GM18507 (cell line): ENCODE data around the gene WIPF3.

Experiments
- DNase-seq: peaks from one replicate; pipeline ENCODE4 v3.0.0; 2011; ENCODE audit warnings: low read depth; ENCODE audit not compliant: insufficient read length; ENCODE audit errors: extremely low spot score
- FAIRE-seq: peaks from 2 replicates; lab custom pipeline; 2011; peaks lifted over from hg19 to GRCh38; lab: Jason Lieb, UNC

Gene WIPF3

GRCh38 chr7:29806208-29806994 is at the start of gene WIPF3:
WIPF3 (plus strand) TSS chr7:29806508; CDS start chr7:29834725, 28,217 bp downstream.
- FAIRE-seq (no peak), DNase-seq (no peak)

DNA sequence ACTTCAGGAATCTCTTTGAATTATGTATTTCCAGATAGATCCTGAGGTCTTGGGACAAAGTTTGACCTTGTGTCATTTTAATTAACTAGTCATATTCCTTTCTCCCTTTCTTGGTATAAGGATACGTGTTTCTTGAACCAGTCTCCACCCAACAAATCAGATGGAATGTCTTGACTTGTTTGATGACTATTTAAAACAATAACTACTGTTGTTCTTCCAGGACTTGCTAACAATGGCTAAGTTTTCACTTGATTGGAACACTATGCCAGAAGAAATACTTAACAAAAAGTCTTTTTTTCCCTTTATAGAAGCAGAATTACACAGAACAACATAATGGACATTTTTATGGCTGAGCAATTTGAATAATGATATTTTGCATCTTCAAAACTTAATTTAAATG is 43.0 kb upstream of the WIPF3 start:
- no peak for FAIRE-seq
- DNase-seq, result no peak

GRCh38 chr7:29764227-29764626 is 42.1 kb upstream of the WIPF3 start:
- no peak for FAIRE-seq

DNA sequence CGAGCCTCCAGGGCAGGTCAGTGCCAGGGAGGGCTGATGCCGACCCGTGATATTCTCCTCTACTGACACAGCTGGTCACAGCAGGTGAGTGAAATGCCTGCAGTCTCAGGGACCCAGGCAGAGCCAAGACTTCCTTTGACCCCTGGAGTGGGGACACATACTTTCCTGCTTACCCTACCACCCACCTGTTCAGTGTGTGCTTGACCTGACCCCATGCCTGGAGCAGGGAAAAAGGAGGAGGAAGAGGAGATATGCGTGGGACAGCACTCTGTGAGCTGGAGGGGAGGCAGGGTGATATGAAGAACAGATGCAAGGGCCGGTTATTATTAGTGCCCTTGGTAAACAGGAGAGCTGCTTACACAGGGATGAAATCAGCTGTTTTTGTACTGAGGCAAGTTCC is 40.8 kb upstream of the WIPF3 start:
- DNase-seq, result no peak
- no peak for FAIRE-seq

More at GRCh38 chr7:29764227-29764626, 42.1 kb upstream of the WIPF3 start:
- DNase-seq, result no peak

- FAIRE-seq, result no peak
- no peak for DNase-seq
These were observed 35.9 kb upstream of the WIPF3 start for GRCh38 chr7:29770371-29770770.

GRCh38 chr7:29771081-29771816 is 35.1 kb upstream of the WIPF3 start:
- FAIRE-seq (no peak), DNase-seq (no peak)

GRCh38 chr7:29779017-29779416 is 27.3 kb upstream of the WIPF3 start:
- DNase-seq, result no peak
- FAIRE-seq, result no peak

- FAIRE-seq (no peak), DNase-seq (no peak)
These were observed 26.0 kb upstream of the WIPF3 start for GRCh38 chr7:29780346-29780745.

DNA sequence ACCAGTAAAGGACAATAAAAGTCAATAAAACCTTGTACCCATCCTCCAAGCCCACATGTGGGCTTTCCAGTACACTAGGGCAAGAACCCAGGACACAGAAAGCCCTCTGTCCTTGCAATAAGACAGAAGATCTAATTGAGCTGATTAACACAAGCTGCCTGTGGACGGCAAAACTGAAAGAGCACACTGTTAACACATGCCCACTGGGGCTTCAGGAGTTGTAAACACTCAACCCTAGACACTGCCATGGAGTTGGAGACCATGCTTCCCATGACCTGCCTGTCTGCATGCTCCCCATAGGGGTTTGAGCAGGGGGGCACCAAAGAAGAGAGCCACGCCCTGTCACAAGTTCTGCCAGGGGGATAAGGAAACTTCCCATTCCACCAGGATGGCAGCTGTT is 22.6 kb upstream of the WIPF3 start:
- no peak for FAIRE-seq
- DNase-seq, result no peak

- FAIRE-seq (no peak), DNase-seq (no peak)
These were observed 12.8 kb upstream of the WIPF3 start for GRCh38 chr7:29793507-29793906.

DNA sequence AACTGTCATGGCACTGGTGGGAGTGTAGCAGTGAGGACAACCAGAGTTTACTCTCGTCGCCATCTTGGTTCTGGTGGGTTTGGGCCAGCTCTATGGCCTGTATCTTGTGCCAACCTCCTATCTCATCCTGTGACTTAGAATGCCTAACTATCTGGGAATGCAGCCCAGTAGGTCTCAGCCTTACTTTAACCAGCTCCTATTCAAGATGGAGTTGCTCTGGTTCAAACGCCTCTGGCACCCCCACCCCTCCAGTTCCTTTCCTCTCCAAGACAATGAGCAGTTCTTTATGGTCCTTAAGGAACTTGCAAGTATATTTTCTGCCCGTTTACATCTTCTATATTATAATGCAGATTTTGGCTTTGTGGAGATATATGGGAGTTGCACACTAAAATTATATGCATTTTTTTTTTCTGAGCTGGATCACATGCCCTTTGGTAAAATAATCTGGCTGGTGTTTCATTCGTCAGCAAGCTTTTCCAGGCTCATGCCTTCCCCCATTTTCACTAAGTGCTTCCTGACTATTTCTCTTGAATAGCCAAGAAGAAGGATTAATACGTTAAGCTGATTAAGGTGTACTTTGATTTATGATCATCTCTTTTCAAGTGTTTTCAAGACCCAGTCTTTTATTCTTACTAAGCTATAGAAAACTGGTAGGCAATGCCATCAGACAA is 11.2 kb upstream of the WIPF3 start:
- DNase-seq (no peak), FAIRE-seq (no peak)

DNA sequence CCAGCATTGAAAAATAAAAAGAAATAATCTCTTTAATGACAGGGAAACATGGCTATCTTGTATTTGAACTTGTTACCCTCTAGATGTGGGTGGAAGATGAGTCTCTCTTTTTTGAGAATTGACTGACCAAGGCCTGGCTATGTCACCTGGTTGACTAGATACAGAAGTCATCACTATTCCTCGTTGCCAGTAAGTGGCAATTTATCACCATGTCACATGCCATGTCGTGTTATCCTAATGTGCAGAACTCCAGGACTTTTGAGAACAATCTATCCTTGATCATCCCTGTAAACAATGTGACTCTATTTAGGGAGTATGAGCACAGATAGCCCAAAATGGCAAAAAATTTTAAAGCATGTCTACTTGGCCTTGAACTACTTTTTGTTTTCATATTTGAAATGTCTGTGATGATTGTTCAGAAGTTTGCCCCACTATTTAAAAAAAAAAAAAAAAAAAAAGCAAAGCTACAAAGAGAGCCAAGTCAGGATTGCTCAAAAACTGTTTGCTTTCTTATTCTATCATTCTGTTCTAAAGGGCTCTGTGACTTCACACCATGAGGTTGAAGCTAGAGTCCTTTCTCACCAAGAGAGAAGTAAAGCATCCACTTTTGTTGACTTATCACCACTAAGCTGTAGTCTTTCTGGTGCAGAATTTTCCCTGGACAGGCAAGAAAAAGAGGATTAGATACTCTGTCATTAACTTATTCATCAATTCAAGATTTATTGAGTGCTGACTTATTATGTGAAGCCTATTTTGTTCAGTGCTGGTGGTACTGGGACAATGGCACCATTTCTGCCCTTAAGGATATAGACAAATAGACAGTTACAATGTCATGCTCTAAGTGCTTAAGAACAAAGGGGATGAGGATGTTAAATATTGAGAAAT is 10.4 kb upstream of the WIPF3 start:
- DNase-seq (no peak), FAIRE-seq (no peak)

DNA sequence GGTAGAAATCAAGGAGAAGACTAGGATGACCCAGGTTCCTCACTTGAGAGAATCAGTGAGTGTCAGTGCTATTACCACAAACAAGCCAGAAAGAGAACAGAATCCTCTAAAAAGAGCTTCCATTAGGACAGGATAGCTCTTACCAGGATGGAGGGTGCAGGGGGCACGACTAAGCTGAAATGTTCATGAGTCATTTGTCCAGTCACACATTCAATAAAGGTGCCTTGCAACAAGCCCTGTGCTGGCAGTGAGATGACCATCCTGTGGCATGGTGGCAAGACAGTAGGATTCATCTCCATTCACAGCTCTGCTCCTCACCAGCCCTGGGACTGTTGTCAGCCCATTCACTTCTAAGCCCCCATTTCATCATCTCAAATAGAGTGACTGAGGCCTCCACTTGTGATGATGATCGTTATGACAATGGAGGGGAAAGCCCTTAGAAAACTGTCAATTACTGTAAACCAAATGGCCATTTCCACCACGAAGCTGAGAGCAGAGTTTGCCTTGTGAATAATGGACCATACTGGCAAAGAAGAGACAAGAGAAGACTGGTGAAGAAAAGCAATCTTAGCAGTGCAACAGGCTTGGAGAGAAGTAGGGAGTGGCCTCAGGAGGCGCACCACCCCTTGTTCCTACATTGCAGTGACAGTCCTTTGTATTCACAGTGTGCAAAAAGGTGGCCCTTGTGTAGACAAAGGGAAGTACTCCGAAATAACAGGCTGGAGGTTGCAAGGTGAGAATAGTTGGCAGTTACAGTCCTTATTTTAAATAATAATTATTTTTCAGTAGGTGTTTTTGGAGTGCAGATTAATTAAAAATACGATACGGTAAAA is 9.0 kb upstream of the WIPF3 start:
- FAIRE-seq (no peak), DNase-seq (no peak)

- FAIRE-seq, result no peak
These were observed 7.9 kb upstream of the WIPF3 start for GRCh38 chr7:29798422-29798821.

DNA sequence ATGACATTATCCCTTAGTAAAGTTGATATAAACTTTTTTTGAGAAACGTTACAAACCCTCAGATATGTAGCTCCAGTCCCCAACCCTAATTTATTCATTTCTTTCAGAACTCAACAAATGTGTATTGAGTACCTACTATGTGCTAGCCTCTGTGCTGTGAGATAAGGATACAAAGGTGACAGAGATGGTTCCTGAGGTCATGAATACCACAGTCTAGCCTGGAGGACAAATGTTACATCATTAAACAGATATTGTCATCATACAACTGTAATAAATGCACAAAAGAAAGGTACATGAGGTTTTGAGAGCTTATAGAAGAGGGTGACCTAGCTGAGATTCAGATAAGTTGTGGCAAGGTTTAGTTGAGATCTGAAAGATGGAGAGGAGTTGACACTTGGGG is 4.4 kb upstream of the WIPF3 start:
- no peak for FAIRE-seq

More at GRCh38 chr7:29798422-29798821, 7.9 kb upstream of the WIPF3 start:
- no peak for DNase-seq

DNA sequence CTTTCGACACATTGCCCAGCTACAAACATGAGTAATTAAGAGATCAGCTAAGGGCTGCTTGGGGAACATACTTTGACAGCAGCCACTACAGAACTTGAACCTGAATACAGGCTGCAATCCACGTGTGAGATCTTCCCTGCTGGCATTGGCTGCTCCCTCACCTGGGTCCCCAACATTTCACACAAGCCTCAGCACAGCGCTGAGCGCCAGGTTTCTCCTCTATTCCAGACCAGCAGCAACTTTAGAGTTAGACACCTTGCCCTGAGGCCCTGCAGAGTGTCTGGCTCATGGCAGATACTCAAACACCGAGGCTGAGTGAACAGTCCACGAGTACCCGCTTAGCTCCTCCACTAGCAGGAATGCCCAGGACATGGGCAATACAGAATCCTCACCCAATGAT is 1.3 kb upstream of the WIPF3 start:
- FAIRE-seq (no peak), DNase-seq (no peak)

More for the DNA sequence above, 4.4 kb upstream of the WIPF3 start:
- no peak for DNase-seq

- DNase-seq (no peak), FAIRE-seq (no peak)
These were observed 461 bp upstream of the WIPF3 start for GRCh38 chr7:29805886-29806207.

- no peak for DNase-seq
These were observed 910 bp downstream of the WIPF3 start for GRCh38 chr7:29806995-29807841.

More at GRCh38 chr7:29806995-29807841, 910 bp downstream of the WIPF3 start:
- no peak for FAIRE-seq
